Hepatocyte (in vitro differentiated cells): Measurements from ENCODE around the gene CD44. TPM values are rescaled to one million over a fixed set of nuclear protein-coding genes. Genes with fewer than 3 reads are reported as not detected.

ENCODE experiments used
- DNase-seq: peaks from one replicate; pipeline ENCODE4 v3.0.0-alpha.2; 2016; ENCODE audit warnings: low spot score
- H2AFZ ChIP-seq: fragments of 200-600 bp; sonication (generic); 2 replicates; pipeline ENCODE4 v1.6.0; 2016; ENCODE audit warnings: antibody characterized with exemption, mild to moderate bottlenecking
- H3K27ac ChIP-seq: fragments of 200-600 bp; sonication (generic); 2 replicates; pipeline ENCODE4 v1.5.1; 2016; ENCODE audit warnings: mild to moderate bottlenecking
- H3K27me3 ChIP-seq: fragments of 200-600 bp; sonication (generic); 2 replicates; pipeline ENCODE4 v1.6.1; 2016
- H3K36me3 ChIP-seq: fragments of 200-600 bp; sonication (generic); replicated peaks from 2 replicates; pipeline ENCODE4 v1.5.1; 2016; ENCODE audit warnings: low read depth; ENCODE audit not compliant: insufficient read depth
- H3K4me1 ChIP-seq: fragments of 200-600 bp; sonication (generic); 2 replicates; pipeline ENCODE4 v1.5.1; 2016; ENCODE audit warnings: mild to moderate bottlenecking, moderate library complexity; ENCODE audit not compliant: insufficient read depth
- H3K4me2 ChIP-seq: fragments of 200-600 bp; sonication (generic); 2 replicates; pipeline ENCODE4 v1.6.0; 2016
- H3K4me3 ChIP-seq: fragments of 200-600 bp; sonication (generic); 2 replicates; pipeline ENCODE4 v1.5.1; 2016; ENCODE audit warnings: mild to moderate bottlenecking
- H3K79me2 ChIP-seq: fragments of 200-600 bp; sonication (generic); 2 replicates; pipeline ENCODE4 v1.6.0; 2017; ENCODE audit warnings: mild to moderate bottlenecking
- H3K9me2 ChIP-seq: fragments of 200-600 bp; sonication (generic); replicated peaks from 2 replicates; pipeline ENCODE4 v1.6.0; 2017; ENCODE audit warnings: mild to moderate bottlenecking; ENCODE audit not compliant: insufficient read depth
- H3K9me3 ChIP-seq: fragments of 200-600 bp; sonication (generic); 2 replicates; pipeline ENCODE4 v1.5.1; 2016; ENCODE audit warnings: low read depth, mild to moderate bottlenecking
- H4K20me1 ChIP-seq: fragments of 200-600 bp; sonication (generic); 2 replicates; pipeline ENCODE4 v1.6.0; 2016; ENCODE audit warnings: mild to moderate bottlenecking; ENCODE audit not compliant: insufficient read depth, poor library complexity, severe bottlenecking
- EZH2 ChIP-seq: fragments of 200-600 bp; sonication (generic); IDR thresholded peaks from 2 replicates; pipeline ENCODE4 v1.6.1; 2016; ENCODE audit warnings: antibody characterized with exemption, mild to moderate bottlenecking, borderline replicate concordance
- EZH2phosphoT487 ChIP-seq: fragments of 200-600 bp; sonication (generic); IDR thresholded peaks from one replicate; pipeline ENCODE4 v1.6.1; 2018; ENCODE audit warnings: antibody characterized with exemption, mild to moderate bottlenecking, low read depth, moderate library complexity; ENCODE audit not compliant: unreplicated experiment, severe bottlenecking
- WGBS: methylation state at CpG from one replicate; pipeline ENCODE4 v1.1.6; 2016; ENCODE audit warnings: low lambda C conversion rate; ENCODE audit errors: missing lambda C conversion rate; 5-methylcytosine and 5-hydroxymethylcytosine counted together
- polyA plus RNA-seq: library from polyadenylated mRNA; unstranded; fragments of >200 nt; fragmentation: Nextera tagmentation; extraction: Ambion mirVana; gene quantifications from 2 replicates; pipeline ENCODE4 v1.2.1, GENCODE V29; 2016
- total RNA-seq: library from RNA; depleted of rRNA; stranded (reverse); fragments of >200 nt; gene quantifications from 2 replicates; pipeline ENCODE4 v1.2.3, GENCODE V29; 2014
- TF ChIP-seq, protein P1 (sequence below): fragments of 200-600 bp; sonication (generic); IDR thresholded peaks from 2 replicates; pipeline ENCODE4 v1.5.1; 2016; ENCODE audit warnings: antibody characterized with exemption, mild to moderate bottlenecking; ENCODE audit not compliant: poor library complexity

CD44 gene
- total and polyA plus RNA-seq, 2 experiments from 2014 or later = 17.5 to 29.5 TPM

DNA sequence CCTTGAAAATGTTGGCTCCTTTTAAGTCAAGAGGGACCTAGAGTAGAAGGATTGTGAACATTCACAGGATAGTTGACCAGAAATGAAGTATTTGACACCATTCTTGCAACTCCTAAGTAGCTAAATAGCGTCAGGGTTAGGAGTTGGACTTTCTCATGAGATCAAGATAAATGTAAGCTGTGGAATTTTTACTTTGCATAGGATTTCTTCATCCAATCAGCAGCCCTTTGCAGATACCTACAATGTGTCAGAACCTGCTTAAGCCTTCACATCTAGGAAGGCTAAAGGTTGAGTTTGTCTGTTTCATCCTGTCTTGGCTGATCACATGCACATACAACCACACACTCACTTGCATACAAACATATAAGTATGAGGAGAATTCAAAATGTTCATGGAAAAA lies 32.3 kb downstream of the CD44 start:
- TF ChIP-seq, protein P1, sequence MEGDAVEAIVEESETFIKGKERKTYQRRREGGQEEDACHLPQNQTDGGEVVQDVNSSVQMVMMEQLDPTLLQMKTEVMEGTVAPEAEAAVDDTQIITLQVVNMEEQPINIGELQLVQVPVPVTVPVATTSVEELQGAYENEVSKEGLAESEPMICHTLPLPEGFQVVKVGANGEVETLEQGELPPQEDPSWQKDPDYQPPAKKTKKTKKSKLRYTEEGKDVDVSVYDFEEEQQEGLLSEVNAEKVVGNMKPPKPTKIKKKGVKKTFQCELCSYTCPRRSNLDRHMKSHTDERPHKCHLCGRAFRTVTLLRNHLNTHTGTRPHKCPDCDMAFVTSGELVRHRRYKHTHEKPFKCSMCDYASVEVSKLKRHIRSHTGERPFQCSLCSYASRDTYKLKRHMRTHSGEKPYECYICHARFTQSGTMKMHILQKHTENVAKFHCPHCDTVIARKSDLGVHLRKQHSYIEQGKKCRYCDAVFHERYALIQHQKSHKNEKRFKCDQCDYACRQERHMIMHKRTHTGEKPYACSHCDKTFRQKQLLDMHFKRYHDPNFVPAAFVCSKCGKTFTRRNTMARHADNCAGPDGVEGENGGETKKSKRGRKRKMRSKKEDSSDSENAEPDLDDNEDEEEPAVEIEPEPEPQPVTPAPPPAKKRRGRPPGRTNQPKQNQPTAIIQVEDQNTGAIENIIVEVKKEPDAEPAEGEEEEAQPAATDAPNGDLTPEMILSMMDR = no peak
- no peak for TF ChIP-seq EZH2phosphoT487
- TF ChIP-seq EZH2 = no peak
- no peak for DNase-seq
- H4K20me1 ChIP-seq = no peaks in the 10 kb centered on the region
- no peaks in the 10 kb centered on the region for H3K79me2 ChIP-seq
- no peaks in the 10 kb centered on the region for H3K9me3 ChIP-seq
- no peak overlapping the region for H3K27ac ChIP-seq
- H3K4me2 ChIP-seq = no peak overlapping the region
- 70% methylated on average over 1 of the region's 1 CpG for WGBS
- no peak overlapping the region for H2AFZ ChIP-seq
- H3K9me2 ChIP-seq = no peaks in the 10 kb centered on the region
- no peak overlapping the region for H3K4me3 ChIP-seq
- H3K4me1 ChIP-seq = peaks cover 36% of the 10 kb centered on the region
- H3K36me3 ChIP-seq = no peaks in the 10 kb centered on the region
- no peaks in the 10 kb centered on the region for H3K27me3 ChIP-seq

DNA sequence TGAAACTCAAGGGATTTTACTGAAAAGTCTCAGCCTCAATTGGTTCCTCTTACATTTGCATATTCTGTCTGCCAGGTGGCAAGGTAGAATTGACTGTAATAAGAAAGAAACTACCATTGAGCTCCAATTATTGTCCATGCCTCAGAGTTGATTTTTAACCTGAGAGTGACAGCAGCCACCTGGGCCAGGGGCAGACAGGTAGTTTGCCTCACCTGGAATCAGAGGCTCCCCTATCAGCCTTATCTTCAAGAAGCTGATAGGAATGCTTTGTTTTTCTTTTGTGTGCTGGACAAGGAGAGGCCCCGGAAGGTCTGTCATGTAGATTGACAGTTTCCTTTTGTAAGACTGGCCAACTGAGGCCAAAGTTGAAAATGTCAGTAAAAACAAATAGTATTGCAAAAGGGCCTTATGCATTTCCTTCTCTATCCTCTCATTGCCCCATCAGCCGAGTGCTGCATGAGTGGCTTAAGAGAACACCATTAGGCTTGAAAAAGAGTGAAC lies 34.1 kb downstream of the CD44 start:
- peaks cover 19% of the 10 kb centered on the region for H3K4me1 ChIP-seq
- no peak overlapping the region for H3K27ac ChIP-seq
- H3K79me2 ChIP-seq = no peaks in the 10 kb centered on the region
- H3K9me3 ChIP-seq = no peaks in the 10 kb centered on the region
- WGBS = 29% methylated on average over 2 of the region's 2 CpGs
- no peaks in the 10 kb centered on the region for H3K36me3 ChIP-seq
- H3K9me2 ChIP-seq = no peaks in the 10 kb centered on the region
- no peak overlapping the region for H2AFZ ChIP-seq
- peak; percentile 60 for DNase-seq
- TF ChIP-seq EZH2 (no peak), EZH2phosphoT487 (no peak)
- TF ChIP-seq, protein P1 = no peak
- no peaks in the 10 kb centered on the region for H3K27me3 ChIP-seq
- no peak overlapping the region for H3K4me2 ChIP-seq
- H3K4me3 ChIP-seq = no peak overlapping the region
- no peaks in the 10 kb centered on the region for H4K20me1 ChIP-seq

DNA sequence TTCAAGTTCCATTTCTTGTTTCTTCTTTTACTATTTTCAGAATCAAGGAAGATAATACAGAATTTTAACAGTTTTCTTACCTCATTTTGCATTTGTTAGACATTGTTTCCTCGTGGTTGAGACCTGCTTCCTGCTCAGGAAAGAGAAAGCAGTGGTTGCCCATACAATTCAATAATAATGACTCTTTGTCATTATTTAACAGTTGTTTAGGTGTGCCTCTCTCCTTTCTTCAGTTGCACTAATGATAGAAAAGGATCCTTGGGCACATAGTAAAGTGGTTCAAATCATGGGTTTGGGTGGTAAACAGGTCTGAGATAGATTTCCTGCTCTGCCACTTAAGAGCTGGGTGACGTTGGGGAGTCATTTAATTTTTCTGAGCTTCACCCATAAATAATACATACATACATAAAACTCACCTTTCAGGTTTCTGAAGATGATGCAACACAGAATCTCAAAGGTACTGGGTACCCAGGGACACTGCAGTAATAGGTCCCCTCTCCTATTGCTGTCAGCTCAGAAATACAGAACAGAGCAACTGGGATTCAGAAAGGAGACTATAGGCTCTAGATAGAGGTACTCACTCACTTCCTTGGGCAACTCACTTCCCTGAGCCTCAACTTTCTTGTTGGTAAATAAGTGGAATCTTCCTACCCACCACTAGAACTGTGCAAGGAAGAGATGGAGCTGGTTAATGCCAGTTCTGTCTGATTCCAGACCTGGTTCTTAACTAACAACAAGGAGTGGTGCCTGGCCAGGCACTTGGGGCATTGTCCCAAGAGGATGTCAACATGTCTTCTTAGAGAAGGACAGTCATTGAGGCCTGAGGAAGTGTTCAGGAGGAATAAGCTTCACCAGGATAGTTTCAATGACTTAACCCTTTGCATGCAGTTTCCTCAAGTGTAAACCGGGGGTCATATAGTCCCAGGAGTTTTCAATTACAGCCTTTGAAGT lies 34.9 kb downstream of the CD44 start:
- no peak for DNase-seq
- Histone ChIP-seq H3K9me3 (no peaks in the 10 kb centered on the region), H4K20me1 (no peaks in the 10 kb centered on the region), H3K9me2 (no peaks in the 10 kb centered on the region), H2AFZ (no peak overlapping the region), H3K27me3 (no peaks in the 10 kb centered on the region), H3K4me1 (peaks cover 14% of the 10 kb centered on the region), H3K4me3 (no peak overlapping the region), H3K4me2 (no peak overlapping the region), H3K79me2 (no peaks in the 10 kb centered on the region), H3K27ac (no peak overlapping the region), H3K36me3 (no peaks in the 10 kb centered on the region)
- WGBS = 65% methylated on average over 3 of the region's 3 CpGs
- TF ChIP-seq, protein P1 = no peak
- TF ChIP-seq EZH2phosphoT487 (no peak), EZH2 (no peak)
